Cardiac muscle cell (in vitro differentiated cells and primary cell): Measurements from ENCODE around the gene LOC128125822.

Experiments
- DNase-seq, 2 donors: peaks; one replicate each; pipeline versions ENCODE4 v3.0.0 to v3.0.0-alpha.2; 2010 to 2017; ENCODE audit warnings: low read depth in 1 of 2, low spot score in 1 of 2
- H3K27ac ChIP-seq: fragments of 200-600 bp; sonication (generic); 2 replicates; pipeline ENCODE4 v1.5.1; 2016
- H3K27me3 ChIP-seq: fragments of 200-600 bp; sonication (generic); 2 replicates; pipeline ENCODE4 v1.6.0; 2016; ENCODE audit warnings: control low read depth
- H3K36me3 ChIP-seq: fragments of 200-600 bp; sonication (generic); 2 replicates; pipeline ENCODE4 v1.5.1; 2016; ENCODE audit warnings: control low read depth
- H3K4me1 ChIP-seq: fragments of 200-600 bp; sonication (generic); 2 replicates; pipeline ENCODE4 v1.8.1; 2017; ENCODE audit warnings: low read depth, mild to moderate bottlenecking, mixed run types
- H3K4me3 ChIP-seq: fragments of 200-600 bp; sonication (generic); 2 replicates; pipeline ENCODE4 v1.5.1; 2016; ENCODE audit warnings: mild to moderate bottlenecking
- H3K9me3 ChIP-seq: fragments of 200-600 bp; sonication (generic); 2 replicates; pipeline ENCODE4 v1.5.1; 2017; ENCODE audit warnings: low read depth, mild to moderate bottlenecking, control low read depth
- CTCF ChIP-seq: IDR thresholded peaks from 2 replicates; pipeline ENCODE4 v1.5.1; 2012; ENCODE audit warnings: low read depth, mild to moderate bottlenecking, low read length

Gene LOC128125822

GRCh38 chr6:63573076-63573898 is 1.0 kb downstream of the LOC128125822 start:
- Histone ChIP-seq H3K4me1 (peaks cover 26% of the 10 kb centered on the region), H3K4me3 (peak overlapping the region; percentile 95), H3K27ac (peak overlapping the region; percentile 95), H3K36me3 (peaks cover 17% of the 10 kb centered on the region), H3K9me3 (no peaks in the 10 kb centered on the region), H3K27me3 (no peaks in the 10 kb centered on the region)
- peak; percentile 71 to 74 for DNase-seq
- no peak for TF ChIP-seq CTCF

GRCh38 chr6:63573899-63574553 is 1.7 kb downstream of the LOC128125822 start:
- Histone ChIP-seq H3K36me3 (peaks cover 25% of the 10 kb centered on the region), H3K4me1 (peaks cover 26% of the 10 kb centered on the region), H3K27ac (peak overlapping the region; percentile 95), H3K9me3 (no peaks in the 10 kb centered on the region), H3K27me3 (no peaks in the 10 kb centered on the region), H3K4me3 (peak overlapping the region; percentile 95)
- peak; percentile 58 for TF ChIP-seq CTCF
- peak; percentile 50 to 69 for DNase-seq

GRCh38 chr6:63574554-63574900 is 2.2 kb downstream of the LOC128125822 start:
- H3K4me3 ChIP-seq = peak overlapping the region; percentile 95
- H3K36me3 ChIP-seq = peaks cover 30% of the 10 kb centered on the region
- H3K27ac ChIP-seq = peak overlapping the region; percentile 95
- no peak for TF ChIP-seq CTCF
- DNase-seq = no peak
- no peaks in the 10 kb centered on the region for H3K27me3 ChIP-seq
- no peaks in the 10 kb centered on the region for H3K9me3 ChIP-seq
- H3K4me1 ChIP-seq = peaks cover 26% of the 10 kb centered on the region

- Histone ChIP-seq H3K9me3 (no peaks in the 10 kb centered on the region), H3K36me3 (peaks cover 47% of the 10 kb centered on the region), H3K27me3 (no peaks in the 10 kb centered on the region), H3K4me3 (no peak overlapping the region), H3K4me1 (peaks cover 24% of the 10 kb centered on the region), H3K27ac (no peak overlapping the region)
- DNase-seq = no peak
- no peak for TF ChIP-seq CTCF
Measured at GRCh38 chr6:63576147-63576772, 4.0 kb downstream of the LOC128125822 start.

- Histone ChIP-seq H3K27me3 (no peaks in the 10 kb centered on the region), H3K4me3 (no peak overlapping the region), H3K9me3 (no peaks in the 10 kb centered on the region), H3K4me1 (peaks cover 22% of the 10 kb centered on the region), H3K36me3 (peaks cover 53% of the 10 kb centered on the region), H3K27ac (no peak overlapping the region)
- TF ChIP-seq CTCF = no peak
- DNase-seq = no peak
Measured at GRCh38 chr6:63576985-63577712, 4.9 kb downstream of the LOC128125822 start.
